HG03520 (cell line): ENCODE data around the gene BCAS1.

ENCODE experiments used
- ATAC-seq: cut with Tn5 transposase; IDR thresholded peaks from one replicate; pipeline ENCODE4 v1.9.1; 2021; ENCODE audit warnings: mild to moderate bottlenecking, moderate library complexity; ENCODE audit not compliant: unreplicated experiment

The BCAS1 gene

GRCh38 chr20:54056762-54057639, 13.4 kb downstream of the BCAS1 start:
- no peak for ATAC-seq

GRCh38 chr20:54054516-54054915, 15.9 kb downstream of the BCAS1 start:
- no peak for ATAC-seq

GRCh38 chr20:54051068-54051467, 19.3 kb downstream of the BCAS1 start:
- ATAC-seq = no peak

GRCh38 chr20:54048891-54049545, 21.4 kb downstream of the BCAS1 start:
- ATAC-seq = no peak

GRCh38 chr20:54048481-54048880, 21.9 kb downstream of the BCAS1 start:
- ATAC-seq = no peak

- no peak for ATAC-seq
These were observed 22.7 kb downstream of the BCAS1 start for GRCh38 chr20:54047720-54048119.

GRCh38 chr20:54047048-54047447, 23.3 kb downstream of the BCAS1 start:
- no peak for ATAC-seq

GRCh38 chr20:54044156-54044555, 26.2 kb downstream of the BCAS1 start:
- ATAC-seq = peak; percentile 73

GRCh38 chr20:54043076-54043967, 27.1 kb downstream of the BCAS1 start:
- no peak for ATAC-seq

GRCh38 chr20:54042021-54042420, 28.4 kb downstream of the BCAS1 start:
- ATAC-seq = no peak

- no peak for ATAC-seq
These were observed 29.1 kb downstream of the BCAS1 start for GRCh38 chr20:54041336-54041735.

- no peak for ATAC-seq
These were observed 29.9 kb downstream of the BCAS1 start for GRCh38 chr20:54040531-54040930.

GRCh38 chr20:54038961-54039360, 31.4 kb downstream of the BCAS1 start:
- no peak for ATAC-seq

GRCh38 chr20:54037525-54037924, 32.9 kb downstream of the BCAS1 start:
- no peak for ATAC-seq

- no peak for ATAC-seq
These were observed 40.8 kb downstream of the BCAS1 start for GRCh38 chr20:54029643-54030042.

- no peak for ATAC-seq
These were observed 41.2 kb downstream of the BCAS1 start for GRCh38 chr20:54029176-54029575.

GRCh38 chr20:54028276-54029011, 42.0 kb downstream of the BCAS1 start:
- no peak for ATAC-seq

- no peak for ATAC-seq
These were observed 42.7 kb downstream of the BCAS1 start for GRCh38 chr20:54027704-54028103.

GRCh38 chr20:54026295-54027064, 43.9 kb downstream of the BCAS1 start:
- no peak for ATAC-seq

- no peak for ATAC-seq
These were observed 45.1 kb downstream of the BCAS1 start for GRCh38 chr20:54025251-54025771.
